GM21390 (cell line): ENCODE results near the gene CFAP97D1.
"Not testable (repeated sequence)": the region's sequence is repeated elsewhere in the genome, so short reads cannot be mapped to it uniquely, and the experiment has no call there.

ENCODE experiments used
- ATAC-seq: cut with Tn5 transposase; IDR thresholded peaks from one replicate; pipeline ENCODE4 v1.9.1; 2021; ENCODE audit not compliant: unreplicated experiment

Gene CFAP97D1

DNA sequence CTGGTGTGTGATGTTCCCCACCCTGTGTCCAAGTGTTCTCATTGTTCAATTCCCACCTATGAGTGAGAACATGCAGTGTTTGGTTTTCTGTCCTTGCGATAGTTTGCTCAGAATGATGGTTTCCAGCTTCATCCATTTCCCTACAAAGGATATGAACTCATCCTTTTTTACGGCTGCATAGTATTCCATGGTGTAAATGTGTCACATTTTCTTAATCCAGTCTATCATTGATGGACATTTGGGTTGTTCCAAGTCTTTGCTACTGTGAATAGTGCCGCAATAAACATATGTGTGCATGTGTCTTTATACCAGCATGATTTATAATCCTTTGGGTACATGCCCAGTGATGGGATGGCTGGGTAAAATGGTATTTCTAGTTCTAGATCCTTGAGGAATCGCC, 12.4 kb downstream of the CFAP97D1 start:
- ATAC-seq = not testable (repeated sequence)

DNA sequence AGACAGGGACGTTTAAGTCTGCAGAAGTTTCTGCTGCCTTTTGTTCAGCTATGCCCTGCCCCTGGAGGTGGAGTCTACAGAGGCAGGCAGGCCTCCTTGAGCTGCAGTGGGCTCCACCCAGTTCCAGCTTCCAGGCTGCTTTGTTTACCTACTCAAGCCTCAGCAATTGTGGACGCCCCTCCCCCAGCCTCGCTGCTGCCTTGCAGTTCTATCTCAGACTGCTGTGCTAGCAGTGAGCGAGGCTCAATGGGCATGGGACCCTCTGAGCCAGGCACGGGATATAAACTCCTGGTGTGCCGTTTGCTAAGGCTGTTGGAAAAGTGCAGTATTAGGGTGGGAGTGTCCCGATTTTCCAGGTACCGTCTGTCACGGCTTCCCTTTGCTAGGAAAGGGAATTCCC, 17.8 kb downstream of the CFAP97D1 start:
- not testable (repeated sequence) for ATAC-seq

DNA sequence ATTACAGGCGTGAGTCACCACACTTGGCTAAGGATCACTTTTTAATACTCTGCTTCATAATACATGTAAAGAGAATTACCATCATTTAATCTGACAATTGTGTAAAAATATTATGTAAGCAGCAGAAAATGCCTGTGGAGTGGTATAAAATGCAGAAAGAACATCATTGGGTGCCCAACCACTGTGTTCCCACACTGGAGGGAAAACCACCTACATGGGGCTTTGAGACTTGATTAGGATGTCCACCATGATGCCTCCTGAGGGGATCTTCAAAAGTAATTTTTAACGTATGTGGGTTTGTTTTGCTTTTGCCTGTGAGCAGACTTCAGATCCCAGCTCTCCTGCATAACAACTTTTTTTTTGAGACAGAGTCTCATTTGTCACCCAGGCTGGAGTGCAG, 18.8 kb downstream of the CFAP97D1 start:
- ATAC-seq = no peak

DNA sequence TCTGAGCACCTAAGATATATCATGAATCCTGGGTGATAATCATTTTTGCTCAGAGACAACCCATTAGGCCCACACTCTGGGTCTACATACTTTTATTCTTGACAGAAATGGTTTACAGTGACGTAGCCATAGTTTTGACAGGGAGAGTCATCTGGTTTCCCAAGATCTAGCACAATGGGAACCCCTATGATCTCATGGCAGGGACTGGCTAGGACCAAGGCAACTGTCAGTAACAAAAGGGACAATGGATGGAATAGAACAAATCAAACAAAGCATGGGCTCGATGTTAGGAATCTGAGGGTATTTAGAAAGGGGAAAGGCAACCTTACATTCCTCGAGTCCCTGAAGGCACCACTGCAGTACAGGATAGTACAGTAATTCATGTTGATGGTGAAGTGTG, 20.5 kb downstream of the CFAP97D1 start:
- no peak for ATAC-seq

DNA sequence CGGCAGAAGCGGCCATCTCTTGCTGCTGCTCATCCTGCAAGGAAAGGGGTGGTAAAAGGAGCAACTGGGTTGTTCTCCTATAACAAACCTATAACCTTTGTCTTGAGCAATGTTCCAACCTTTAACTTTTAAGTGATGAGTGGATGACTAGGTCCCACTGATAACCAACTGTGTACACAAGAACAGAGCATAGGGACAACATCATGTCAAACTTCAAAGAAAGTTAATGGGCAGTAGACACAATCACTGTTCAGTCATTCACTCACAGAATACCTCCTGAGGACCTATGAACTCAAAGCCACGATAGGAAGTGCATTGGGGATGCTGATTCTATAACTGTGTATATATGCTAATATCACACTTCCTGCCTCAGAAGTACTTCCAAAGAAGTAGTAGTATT, 21.6 kb downstream of the CFAP97D1 start:
- no peak for ATAC-seq

DNA sequence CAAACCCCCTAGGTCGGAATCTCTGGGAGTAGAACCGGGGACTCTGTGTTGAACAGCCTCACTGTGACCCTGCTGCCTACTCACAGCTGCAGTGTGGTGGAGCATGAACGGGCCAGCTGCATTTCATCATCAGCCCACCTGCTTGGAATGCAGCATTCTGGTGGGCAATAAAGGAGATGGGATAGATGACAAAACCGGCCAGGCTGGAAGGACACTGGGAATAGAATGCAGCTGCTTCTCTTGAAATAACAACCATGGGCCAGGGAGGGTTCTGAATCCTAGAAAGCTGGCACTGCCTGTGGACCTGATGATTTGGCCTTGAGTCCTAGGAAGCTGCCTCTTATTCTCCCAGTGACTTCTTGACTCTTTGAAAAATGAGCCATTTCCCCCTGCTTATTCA, 23.5 kb downstream of the CFAP97D1 start:
- ATAC-seq = no peak

DNA sequence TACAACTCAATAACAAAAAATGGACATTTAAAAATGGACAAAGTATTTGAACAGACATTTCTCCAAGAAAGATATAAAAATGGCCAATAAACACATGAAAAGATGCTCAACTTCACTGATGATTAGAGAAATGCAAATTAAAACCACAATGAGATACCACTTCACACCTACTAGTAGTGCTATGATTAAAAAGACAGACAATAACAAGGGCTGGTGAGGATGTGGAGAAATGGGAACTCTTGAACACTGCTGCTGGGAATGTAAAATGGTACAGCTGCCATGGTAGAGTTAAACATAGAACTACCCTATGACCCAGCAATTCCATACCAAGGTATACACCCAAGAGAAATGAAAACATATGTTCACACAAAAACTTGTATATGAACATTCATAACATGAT, 24.9 kb downstream of the CFAP97D1 start:
- ATAC-seq = no peak

DNA sequence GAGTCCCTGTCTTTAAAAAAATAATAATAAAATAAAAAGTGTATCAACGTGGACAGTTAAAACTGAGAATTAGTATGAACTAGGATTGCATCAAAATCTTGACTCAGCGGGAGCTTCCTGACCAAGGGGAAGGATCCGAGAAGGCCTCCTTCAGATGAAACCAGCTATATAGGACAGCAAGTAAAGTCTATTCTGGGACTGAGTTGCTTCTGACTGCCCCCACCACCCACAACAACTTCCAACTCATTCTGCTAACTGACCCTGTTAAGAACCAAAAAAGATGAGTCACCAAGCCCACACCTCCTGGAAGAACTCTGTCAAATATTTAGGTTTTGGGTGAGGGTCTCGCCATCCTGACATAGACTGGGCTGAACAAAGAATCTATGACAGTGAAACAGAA, 27.8 kb downstream of the CFAP97D1 start:
- no peak for ATAC-seq

DNA sequence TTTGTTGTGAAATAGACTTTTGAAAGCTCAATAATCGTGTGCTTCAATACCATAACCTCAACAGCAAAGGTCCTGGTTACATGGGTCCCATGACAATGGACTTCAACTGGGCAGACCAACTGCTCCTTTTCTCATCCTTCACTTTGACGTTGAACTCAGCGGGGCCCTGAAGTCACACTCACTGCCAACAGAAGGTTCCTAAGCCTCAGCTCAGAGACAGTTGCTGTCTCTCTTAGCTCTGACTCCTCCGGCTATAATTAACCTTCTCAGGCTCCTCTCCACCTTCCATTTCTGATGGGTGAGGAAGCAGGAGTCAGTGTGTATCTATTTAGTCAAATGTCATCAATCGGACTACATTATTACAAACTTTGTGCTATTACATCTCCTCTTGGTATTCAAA, 28.9 kb downstream of the CFAP97D1 start:
- no peak for ATAC-seq

DNA sequence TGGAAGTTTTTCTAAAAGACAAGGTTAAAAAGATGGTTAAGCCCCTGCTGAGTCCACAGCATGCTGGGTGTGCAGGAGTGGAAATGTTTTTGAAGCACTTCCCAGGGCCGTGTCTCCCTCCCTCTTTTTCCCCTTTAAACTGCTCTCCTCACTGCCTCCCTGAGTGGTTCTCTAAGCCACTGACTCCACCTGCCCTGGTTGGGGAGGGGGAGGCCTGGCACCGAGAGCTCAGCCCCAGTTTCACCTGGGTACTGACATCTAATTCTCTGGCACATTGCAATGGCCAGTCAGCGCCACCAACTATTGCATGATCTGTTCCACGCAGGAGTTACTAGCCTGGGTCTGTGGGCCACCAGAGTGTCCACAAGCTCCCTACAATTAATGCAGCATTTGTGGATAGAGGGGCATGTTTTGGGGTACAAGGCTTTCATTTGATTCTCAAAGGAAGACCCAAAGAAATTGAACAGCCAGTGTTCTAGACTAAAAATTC, 30.0 kb downstream of the CFAP97D1 start:
- no peak for ATAC-seq

DNA sequence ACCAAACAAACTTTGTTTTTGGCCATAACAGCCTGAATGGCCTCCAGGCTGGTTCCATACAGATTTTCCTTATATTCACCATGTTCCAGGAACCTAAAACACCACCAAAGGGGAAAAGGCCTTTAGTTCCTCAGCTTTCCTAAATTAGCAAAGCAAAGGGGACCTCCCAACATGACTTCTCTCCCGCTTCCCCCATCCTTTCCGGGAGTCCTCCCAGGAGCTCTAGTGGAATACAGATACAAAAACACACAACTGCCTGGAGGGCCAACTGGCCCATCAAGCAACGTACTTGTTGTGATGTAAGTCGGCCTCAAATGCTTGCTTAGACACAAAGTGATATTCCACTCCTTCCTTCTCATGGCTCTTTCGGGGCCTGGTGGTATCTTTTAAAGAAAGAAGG, 30.6 kb downstream of the CFAP97D1 start:
- ATAC-seq = no peak

DNA sequence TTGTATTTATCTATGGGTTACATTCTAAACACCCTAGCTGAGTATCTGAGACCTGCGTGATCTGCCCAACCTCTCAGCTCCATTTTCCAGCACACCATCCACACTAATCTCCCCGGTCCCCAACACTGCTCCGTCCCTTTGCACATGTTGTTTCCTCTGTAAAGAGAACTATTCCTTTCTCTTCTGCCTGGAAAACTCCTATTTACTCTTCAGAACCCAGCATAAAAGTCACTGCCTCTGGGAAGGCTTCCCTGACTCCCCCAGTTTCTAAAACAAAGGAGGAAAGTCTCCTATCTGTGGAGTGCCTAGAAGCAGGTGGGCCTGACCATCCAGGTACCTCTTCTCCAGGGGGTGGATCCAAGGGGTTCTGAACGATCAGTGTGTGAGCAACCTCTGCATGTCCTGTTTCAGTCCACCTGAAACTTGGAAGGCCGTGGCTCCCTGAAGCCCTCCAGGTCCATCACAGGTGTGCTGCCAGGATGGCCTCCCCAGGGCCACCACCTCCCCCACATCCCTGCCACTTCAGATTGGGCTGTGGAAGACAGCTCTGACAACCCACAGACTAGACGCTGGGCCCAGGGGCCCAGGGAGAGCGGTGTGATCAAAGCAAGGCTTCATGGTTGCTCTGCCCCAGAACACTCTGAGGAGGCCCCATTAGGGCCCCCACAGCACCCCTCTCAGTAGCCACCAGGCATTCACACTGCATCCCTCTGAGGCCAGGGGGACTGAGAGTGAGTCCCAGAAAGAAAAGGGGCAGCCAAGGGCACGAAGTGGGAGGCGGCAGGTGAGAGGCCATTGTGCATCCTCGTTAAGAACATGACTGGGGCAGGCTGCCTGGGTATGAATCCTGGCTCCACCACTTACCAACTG, 32.4 kb downstream of the CFAP97D1 start:
- ATAC-seq = no peak

DNA sequence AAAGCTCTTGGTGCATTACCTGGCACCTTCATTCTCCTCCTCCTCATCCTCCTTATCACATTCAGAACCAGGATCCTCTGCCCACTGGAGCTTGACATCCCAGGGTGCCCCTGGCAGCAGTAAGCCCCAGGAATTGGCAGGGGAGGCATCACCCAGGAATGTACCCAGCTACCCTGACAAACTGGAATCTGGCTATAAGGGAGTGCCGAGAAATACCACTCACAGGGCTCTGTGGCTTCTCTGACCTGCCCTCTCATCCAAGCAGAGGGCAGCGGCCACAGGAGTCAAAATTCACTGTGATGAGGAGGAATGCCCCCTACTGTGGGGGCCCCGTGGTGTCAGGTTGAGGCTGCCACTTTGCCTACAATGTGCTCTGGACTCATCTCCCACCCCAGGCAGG, 33.2 kb downstream of the CFAP97D1 start:
- ATAC-seq = no peak

DNA sequence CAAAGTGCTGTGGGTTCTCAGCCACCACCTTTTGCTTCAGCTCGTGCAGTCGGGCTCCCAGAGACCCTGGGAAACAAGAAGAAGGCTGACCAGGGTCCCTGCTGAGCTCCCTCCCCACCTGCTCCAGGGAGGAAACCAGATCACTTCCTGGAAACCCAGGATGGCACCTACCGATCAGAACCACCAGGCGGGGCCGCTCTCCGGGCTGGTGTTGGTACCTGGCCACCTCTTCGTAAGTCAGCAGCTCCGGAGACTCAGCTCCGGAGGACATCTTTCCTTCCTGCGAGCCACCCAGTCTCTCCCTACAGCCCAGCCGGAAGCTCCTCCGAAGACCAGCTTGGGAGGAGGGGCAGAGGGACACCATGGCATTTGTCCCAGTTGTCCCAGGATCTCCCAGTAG, 33.8 kb downstream of the CFAP97D1 start:
- no peak for ATAC-seq

DNA sequence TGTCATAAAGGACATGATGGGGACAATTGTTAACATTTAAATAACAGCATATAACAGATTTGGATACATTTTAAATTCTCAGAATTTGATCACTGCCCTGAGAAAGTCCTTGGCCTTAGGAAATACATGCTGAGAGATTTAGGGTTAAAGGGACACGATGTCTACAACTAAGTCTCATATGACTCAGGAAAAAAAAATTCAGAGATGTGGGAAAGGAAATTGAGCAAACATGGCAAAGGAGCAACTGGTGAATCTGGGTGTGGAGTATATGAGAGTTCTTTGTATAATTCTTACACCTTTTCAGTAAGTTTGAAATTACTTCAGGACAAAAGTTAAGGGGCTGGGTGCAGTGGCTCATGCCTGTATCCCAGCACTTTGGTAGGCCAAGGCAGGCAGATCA, 34.5 kb downstream of the CFAP97D1 start:
- no peak for ATAC-seq

DNA sequence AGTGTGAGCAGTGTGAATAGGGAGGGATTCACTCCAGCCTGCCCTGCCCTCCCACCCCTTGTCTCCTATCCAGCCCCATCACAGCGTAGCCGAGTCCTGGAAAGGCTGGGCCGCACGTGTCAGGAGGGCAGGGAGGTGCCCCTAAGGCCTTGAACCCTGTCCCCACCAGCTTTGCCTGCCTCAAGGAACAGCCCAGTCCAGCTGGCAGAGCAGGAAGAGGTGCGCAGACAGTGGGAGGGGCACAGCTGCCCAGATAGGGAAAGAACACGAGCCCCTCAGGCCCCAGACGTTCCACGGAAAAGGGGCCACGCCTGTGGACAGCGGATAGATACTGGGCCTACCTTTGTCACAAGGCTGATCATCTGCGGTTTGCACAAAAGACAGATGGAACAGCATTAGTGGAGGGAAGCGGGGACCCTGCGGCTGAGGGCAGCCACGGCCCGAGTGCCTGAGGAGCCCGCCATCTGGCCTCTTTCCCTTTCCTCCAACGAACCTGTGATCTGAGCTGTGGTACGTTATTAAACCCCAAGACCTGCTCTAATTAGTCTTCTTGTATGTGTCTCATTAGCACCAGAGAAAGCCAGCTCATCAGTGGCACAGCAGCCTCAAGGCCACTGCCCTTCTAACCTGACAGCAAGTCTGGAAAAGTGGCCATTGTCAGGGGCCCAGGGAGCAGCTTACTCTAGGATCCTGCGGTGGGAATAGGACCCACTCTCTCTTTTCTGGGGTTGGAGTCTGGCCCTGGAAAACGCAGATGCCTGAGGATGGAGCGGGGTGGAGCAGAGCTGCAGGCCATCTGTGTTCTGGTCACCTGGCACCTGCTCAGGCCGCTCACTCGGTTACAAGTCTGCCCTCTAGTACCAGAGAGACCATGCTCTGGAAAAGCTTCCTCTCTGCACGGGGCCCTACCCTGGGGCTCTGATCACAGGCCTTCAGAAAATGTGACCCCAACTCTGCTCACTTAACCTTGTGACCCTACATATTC, 36.4 kb downstream of the CFAP97D1 start:
- no peak for ATAC-seq

DNA sequence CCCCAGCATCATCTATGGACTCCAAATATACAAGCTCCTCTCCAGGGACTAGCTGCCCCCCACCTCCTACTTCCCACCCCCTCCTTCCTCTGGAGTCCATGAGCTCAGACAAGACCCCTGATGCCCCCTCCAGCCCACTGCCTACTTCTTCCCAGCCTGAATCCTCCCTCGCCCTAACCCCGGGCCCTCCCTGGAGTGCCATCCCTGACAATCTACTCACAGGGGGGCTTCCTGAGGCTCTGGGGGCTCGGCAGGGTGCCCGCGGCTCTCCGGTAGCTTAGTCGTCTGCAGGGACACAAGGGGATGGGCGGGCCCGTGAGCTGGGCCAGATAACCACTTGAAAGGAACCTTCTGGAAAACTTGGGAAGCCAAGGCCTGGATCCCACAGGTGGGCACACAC, 37.6 kb downstream of the CFAP97D1 start:
- ATAC-seq = no peak

DNA sequence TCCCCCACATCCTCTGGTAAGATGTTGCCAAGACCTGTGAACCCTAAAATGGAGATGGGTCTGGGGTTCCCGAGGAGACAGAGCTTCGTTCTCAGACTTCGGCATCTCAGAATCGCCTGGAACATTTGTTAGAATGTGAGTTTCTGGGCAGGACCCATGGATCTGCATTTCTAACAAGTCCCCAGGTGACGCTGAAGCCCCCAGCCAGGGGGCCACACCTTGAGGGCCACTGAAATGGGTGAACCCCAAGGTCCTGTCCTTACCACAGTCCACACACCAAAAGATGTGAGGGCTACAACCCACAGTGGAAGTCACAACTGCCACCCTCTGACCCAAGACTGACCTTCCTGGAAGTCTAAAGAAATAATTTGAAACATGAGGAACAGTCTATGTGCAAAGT, 38.7 kb downstream of the CFAP97D1 start:
- ATAC-seq = no peak

DNA sequence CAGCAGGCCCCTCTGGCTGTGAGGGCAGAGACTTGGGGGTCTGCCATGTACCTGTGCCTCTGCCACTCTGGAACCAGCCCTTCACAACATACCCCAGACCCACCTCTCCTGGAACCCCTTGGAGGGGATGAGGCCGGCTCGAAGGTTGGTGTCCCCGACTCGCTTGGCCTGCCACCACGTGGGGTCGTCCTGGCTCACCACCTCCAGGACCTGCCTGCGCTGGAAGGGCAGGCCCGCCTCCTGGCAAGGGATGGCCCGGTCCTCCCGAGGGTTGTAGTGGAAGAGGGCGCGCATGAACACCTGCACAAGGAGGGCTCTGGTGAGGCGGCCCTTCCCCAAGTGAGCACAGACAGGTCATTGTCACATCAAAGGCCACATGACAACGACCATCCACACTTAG, 40.5 kb downstream of the CFAP97D1 start:
- no peak for ATAC-seq

DNA sequence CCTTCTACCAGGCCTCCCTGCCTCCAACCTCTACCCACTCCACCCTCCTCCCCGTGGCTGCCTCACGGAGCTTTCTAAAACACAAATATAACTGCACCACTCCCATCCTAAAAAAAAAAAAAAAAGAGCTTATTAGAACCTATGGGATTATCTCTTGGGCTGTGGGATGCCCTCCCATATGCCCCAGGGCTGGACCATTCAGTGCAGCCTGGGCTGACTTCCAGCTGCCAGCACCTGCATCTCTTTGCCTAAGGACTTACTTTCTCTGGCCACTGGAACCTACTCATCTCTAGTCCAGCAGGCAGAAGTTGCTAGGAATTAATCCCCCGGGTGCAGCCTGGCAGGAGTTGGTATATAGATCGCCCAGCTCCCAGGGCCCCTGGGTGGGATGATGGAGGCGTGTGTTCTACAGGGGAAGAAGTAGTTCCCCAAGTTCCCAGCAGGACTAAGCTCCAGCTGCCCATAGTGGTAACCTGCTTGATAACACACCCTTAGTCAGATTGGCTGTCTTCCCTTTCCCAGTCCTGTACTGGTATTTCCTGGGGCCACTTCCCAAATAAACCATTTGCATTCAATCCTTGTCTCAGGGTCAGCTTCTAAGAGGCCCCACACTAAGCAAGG, 42.4 kb downstream of the CFAP97D1 start:
- no peak for ATAC-seq

DNA sequence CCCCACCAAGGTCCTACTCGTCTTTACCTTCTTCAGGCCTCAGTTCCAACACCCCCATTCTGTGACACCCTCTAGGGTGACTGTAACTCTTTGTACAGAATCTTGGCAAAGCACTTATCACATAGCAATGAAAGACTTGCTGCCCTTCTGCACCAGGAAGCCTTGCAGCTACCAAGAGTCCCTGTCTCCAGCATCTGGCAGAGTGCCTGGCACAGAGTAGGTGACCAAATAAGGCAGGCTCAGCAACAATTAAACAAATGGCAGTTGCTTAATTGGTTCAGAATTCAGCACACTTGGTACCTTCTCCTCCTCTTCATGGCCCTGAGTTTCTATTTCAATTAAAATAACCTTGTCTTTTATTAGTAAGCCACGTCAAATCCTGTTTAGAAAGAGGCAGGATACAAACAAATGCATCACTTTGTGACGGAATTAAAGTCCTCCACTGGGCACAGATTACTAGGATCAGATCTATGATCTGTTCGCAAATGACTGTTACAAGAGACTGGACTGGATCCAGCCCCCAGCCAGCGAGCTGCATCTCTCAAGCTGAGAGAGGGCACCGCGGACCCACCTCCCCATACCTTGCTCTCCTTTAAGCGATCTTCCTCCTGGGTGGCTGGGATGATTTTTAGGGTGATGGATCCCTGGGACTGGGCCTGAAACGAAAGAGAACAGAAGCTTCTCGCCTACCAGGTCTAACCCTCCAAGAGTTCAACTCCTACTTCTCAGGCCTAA, 43.3 kb downstream of the CFAP97D1 start:
- ATAC-seq = no peak
